ENCODE measurements around the gene STAG1. TPM values are rescaled to one million over a fixed set of nuclear protein-coding genes. Genes with fewer than 3 reads are reported as not detected.
"Not testable (repeated sequence)": the region's sequence is repeated elsewhere in the genome, so short reads cannot be mapped to it uniquely, and the experiment has no call there.

Gene STAG1
- total RNA-seq, 6 experiments from 2014 or later: 8.2 to 18.5 (median 12.7) TPM

DNA sequence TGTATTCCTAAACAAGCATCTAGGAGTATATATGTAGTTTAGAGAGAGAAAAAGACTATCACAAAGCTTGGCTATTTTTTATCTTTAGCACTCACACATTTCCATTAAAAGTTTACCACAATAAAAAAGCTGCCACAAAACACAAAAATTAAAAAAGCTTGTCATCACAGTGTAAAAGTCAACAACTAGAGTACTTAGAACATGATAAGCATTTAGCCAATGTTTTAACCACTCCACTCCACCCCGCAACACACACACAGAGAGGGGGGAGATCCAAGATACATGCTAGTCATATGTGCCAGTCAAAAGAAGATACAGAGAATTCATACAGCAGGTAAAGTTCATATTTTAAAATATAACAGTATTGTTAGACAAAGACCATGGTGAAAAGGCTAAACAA lies 79.7 kb downstream of the STAG1 start:
- 92% methylated on average over 1 of the region's 1 CpG for WGBS (ENCODE audit: insufficient coverage, low coverage, low lambda C conversion rate, missing lambda C conversion rate)
- intact Hi-C loops (cut with DNase I): no loop called here
- DNase-seq (no peak), ATAC-seq (no peak)
- no peaks in the 10 kb centered on the region for H3K27me3 ChIP-seq
- no peaks in the 10 kb centered on the region for H3K4me1 ChIP-seq
- H3K36me3 ChIP-seq: no peaks in the 10 kb centered on the region
- no peak overlapping the region for H3K4me3 ChIP-seq
- TF ChIP-seq POLR2A (IDR thresholded peaks at IDR 0.05): no peak
- TF ChIP-seq, protein P1, sequence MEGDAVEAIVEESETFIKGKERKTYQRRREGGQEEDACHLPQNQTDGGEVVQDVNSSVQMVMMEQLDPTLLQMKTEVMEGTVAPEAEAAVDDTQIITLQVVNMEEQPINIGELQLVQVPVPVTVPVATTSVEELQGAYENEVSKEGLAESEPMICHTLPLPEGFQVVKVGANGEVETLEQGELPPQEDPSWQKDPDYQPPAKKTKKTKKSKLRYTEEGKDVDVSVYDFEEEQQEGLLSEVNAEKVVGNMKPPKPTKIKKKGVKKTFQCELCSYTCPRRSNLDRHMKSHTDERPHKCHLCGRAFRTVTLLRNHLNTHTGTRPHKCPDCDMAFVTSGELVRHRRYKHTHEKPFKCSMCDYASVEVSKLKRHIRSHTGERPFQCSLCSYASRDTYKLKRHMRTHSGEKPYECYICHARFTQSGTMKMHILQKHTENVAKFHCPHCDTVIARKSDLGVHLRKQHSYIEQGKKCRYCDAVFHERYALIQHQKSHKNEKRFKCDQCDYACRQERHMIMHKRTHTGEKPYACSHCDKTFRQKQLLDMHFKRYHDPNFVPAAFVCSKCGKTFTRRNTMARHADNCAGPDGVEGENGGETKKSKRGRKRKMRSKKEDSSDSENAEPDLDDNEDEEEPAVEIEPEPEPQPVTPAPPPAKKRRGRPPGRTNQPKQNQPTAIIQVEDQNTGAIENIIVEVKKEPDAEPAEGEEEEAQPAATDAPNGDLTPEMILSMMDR (IDR thresholded peaks at IDR 0.05): no peak
- H3K9me3 ChIP-seq: no peaks in the 10 kb centered on the region
- no peak overlapping the region for H3K27ac ChIP-seq

DNA sequence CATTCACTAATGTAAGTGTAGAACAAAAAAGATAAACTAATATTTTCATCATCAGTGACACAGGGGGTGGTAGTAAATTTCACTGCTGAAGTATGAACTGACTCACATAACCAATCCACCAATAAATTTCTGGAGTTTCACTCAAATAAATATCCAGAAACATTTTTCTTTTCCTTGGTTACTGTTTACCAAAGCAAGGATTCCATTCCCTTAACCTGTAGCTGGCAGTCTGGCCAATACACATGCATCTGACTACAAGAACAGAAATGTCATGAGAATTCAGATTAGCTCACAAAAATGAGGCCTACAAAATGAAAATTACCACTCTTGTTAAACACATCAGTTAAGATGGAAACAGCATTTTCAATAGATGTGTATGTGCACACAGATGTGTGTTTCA lies 80.3 kb downstream of the STAG1 start:
- intact Hi-C loops (cut with DNase I): no loop called here
- H3K4me3 ChIP-seq: no peak overlapping the region
- H3K27me3 ChIP-seq: no peaks in the 10 kb centered on the region
- H3K4me1 ChIP-seq: no peaks in the 10 kb centered on the region
- DNase-seq: no peak
- TF ChIP-seq, protein P1 (IDR thresholded peaks at IDR 0.05): no peak
- H3K36me3 ChIP-seq: no peaks in the 10 kb centered on the region
- no peak for ATAC-seq
- no peaks in the 10 kb centered on the region for H3K9me3 ChIP-seq
- no peak overlapping the region for H3K27ac ChIP-seq

DNA sequence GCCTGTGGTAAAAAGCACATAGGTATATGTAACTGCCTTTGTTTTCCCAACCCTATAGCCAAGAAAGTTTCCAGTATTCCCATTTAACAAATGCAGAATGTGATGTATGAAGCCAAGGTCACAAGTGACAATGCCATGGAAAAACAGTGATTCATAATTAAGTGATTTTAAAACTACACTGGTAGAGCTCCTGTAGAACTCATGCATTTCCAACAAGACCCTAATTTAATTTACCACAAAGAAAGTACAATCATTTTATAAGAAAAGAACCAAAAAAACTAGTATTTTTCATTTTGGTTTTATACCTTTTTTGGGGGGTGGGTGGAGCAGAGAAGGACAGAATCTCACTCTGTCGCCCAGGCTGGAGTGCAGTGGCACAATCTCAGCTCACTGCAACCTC lies 82.0 kb downstream of the STAG1 start:
- no peak for TF ChIP-seq POLR2A (IDR thresholded peaks at IDR 0.05)
- TF ChIP-seq, protein P1 (IDR thresholded peaks at IDR 0.05): no peak
- H3K4me3 ChIP-seq: no peak overlapping the region
- H3K27ac ChIP-seq: no peak overlapping the region
- DNase-seq (no peak), ATAC-seq (no peak)
- intact Hi-C loops (cut with DNase I): no loop called here
- no peaks in the 10 kb centered on the region for H3K36me3 ChIP-seq
- no peaks in the 10 kb centered on the region for H3K9me3 ChIP-seq
- 100% methylated on average over 1 of the region's 1 CpG for WGBS (ENCODE audit: insufficient coverage, low coverage, low lambda C conversion rate, missing lambda C conversion rate)
- no peaks in the 10 kb centered on the region for H3K4me1 ChIP-seq
- no peaks in the 10 kb centered on the region for H3K27me3 ChIP-seq

DNA sequence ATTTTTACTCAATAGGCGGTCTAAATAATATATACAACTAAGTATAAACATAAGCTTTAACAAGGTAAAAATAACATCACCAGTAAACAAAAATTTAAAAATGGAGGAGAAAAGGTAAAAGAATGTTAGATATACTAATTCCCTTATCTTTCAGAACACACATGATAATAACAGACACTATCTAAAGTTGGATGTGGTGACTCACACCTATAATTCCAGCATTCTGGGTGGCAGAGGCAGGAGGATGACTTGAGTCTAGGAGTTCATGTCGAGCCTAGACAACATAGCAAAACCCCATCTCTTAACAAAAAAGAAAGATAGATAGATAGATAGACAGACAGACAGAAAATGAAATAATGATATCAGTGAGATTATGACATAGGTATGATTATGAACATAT lies 85.1 kb downstream of the STAG1 start:
- no peaks in the 10 kb centered on the region for H3K27me3 ChIP-seq
- no peaks in the 10 kb centered on the region for H3K36me3 ChIP-seq
- TF ChIP-seq POLR2A (IDR thresholded peaks at IDR 0.05): no peak
- TF ChIP-seq, protein P1 (IDR thresholded peaks at IDR 0.05): no peak
- DNase-seq (no peak), ATAC-seq (no peak)
- H3K9me3 ChIP-seq: no peaks in the 10 kb centered on the region
- no peaks in the 10 kb centered on the region for H3K4me1 ChIP-seq
- H3K4me3 ChIP-seq: no peak overlapping the region
- intact Hi-C loops (cut with DNase I): no loop called here
- no peak overlapping the region for H3K27ac ChIP-seq
- 92% methylated on average over 2 of the region's 2 CpGs for WGBS (ENCODE audit: insufficient coverage, low coverage, low lambda C conversion rate, missing lambda C conversion rate)

DNA sequence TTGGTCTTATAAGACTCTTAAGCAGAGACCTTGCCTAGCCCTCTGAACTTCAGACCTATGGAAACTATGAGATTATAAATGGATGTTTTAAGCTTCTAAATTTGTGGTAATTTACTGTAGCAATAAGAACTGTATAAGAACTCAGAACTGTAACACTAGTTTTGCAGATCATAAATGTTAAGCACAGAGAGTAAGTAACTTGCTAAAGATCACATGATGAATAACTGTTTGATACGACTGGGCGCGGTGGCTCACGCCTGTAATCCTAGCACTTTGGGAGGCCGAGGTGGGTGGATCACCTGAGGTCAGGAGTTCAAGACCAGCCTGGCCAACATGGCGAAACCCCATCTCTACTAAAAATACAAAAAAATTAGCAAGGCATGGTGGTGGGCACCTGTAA lies 85.9 kb downstream of the STAG1 start:
- H3K36me3 ChIP-seq; H3K4me3 ChIP-seq; ATAC-seq; intact Hi-C loops (cut with DNase I); H3K27me3 ChIP-seq; DNase-seq; H3K4me1 ChIP-seq; H3K9me3 ChIP-seq; H3K27ac ChIP-seq: not testable (repeated sequence)
- 94% methylated on average over 5 of the region's 6 CpGs for WGBS (ENCODE audit: insufficient coverage, low coverage, low lambda C conversion rate, missing lambda C conversion rate)
